K562 (cell line): ENCODE results near the gene PQBP1. TPM values are rescaled to one million over a fixed set of nuclear protein-coding genes. Genes with fewer than 3 reads are reported as not detected.
"Not testable (repeated sequence)": the region's sequence is repeated elsewhere in the genome, so short reads cannot be mapped to it uniquely, and the experiment has no call there.

Experiments
- ATAC-seq: fragments of 200-7000 bp; cut with Tn5 transposase; 3 replicates; pipeline ENCODE4 v1.9.1; 2020; ENCODE audit warnings: moderate library complexity
- BruUV-seq: library from RNA; stranded (reverse); fragments of 400-500 nt; replicated peaks from 2 replicates; lab custom pipeline; 2021; lab: Mats Ljungman, UMichigan
- CTCF ChIA-PET: fragments of 300-600 bp; formaldehyde crosslinking; extraction: SDS; loops from one replicate; lab custom pipeline; 2021; ENCODE audit warnings: low intra/inter-chr PET ratio; lab: Yijun Ruan, JAX
- POLR2A ChIA-PET: fragments of 300-600, 350-650 bp; sonication (Branson Sonifier 250); formaldehyde crosslinking; extraction: SDS; loops from one replicate; lab custom pipeline; 2021; ENCODE audit warnings: antibody characterized with exemption, inconsistent platforms; lab: Yijun Ruan, JAX
- DNase-seq, 4 experiments: peaks; one replicate each; pipeline versions ENCODE4 v3.0.0 to v3.0.0-alpha.2; 2011 to 2018; ENCODE audit warnings: low spot score in 3 of 4, mixed read lengths in 3 of 4; ENCODE audit errors: extremely low read depth in 1 of 4
- FAIRE-seq: peaks from 2 replicates; lab custom pipeline; 2011; peaks lifted over from hg19 to GRCh38; lab: Jason Lieb, UNC
- H2AFZ ChIP-seq: 2 replicates; pipeline ENCODE4 v1.6.0; 2011; ENCODE audit warnings: low read depth, low read length, control low read depth, inconsistent platforms
- H3K27ac ChIP-seq: fragments of 200-600 bp; 3 replicates; pipeline ENCODE4 v1.8.0; 2011; ENCODE audit warnings: low read depth, mild to moderate bottlenecking, control low read depth, inconsistent platforms, low read length, moderate library complexity, mixed read lengths; ENCODE audit errors: extremely low read depth
- H3K27me3 ChIP-seq, 2 experiments: fragments of 300-600 bp in 1 of 2; 2 replicates in 1 of 2; 3 replicates in 1 of 2; pipeline versions ENCODE4 v1.6.0 to v1.8.0; 2011; ENCODE audit warnings: inconsistent platforms in 2 of 2, low read length in 2 of 2, mild to moderate bottlenecking in 1 of 2, mixed read lengths in 1 of 2, moderate library complexity in 1 of 2; ENCODE audit not compliant: control insufficient read depth in 2 of 2, insufficient read depth in 2 of 2
- H3K36me3 ChIP-seq: fragments of 300-600 bp; 3 replicates; pipeline ENCODE4 v1.8.0; 2011; ENCODE audit warnings: mild to moderate bottlenecking, low read length, inconsistent platforms; ENCODE audit not compliant: control insufficient read depth, insufficient read depth
- H3K4me1 ChIP-seq, 2 experiments: fragments of 200-600 bp in 1 of 2; replicated peaks in 1 of 2; 2 replicates in 1 of 2; 3 replicates in 1 of 2; pipeline versions ENCODE4 v1.5.1 to v1.8.0; 2011; ENCODE audit warnings: inconsistent platforms in 2 of 2, low read length in 2 of 2, mild to moderate bottlenecking in 1 of 2, mixed read lengths in 1 of 2, moderate library complexity in 1 of 2; ENCODE audit not compliant: control insufficient read depth in 2 of 2, insufficient read depth in 2 of 2
- H3K4me2 ChIP-seq: 2 replicates; pipeline ENCODE4 v1.6.1; 2011; ENCODE audit warnings: low read length, control low read depth, inconsistent platforms, mixed read lengths; ENCODE audit not compliant: insufficient read depth
- H3K4me3 ChIP-seq: fragments of 200-600 bp; sonication (generic), shearing (Covaris generic); 2 replicates; pipeline ENCODE4 v1.5.1; 2016; ENCODE audit warnings: control low read depth, inconsistent platforms
- H3K79me2 ChIP-seq: fragments of 200-600 bp; 3 replicates; pipeline ENCODE4 v1.8.0; 2011; ENCODE audit warnings: low read length, inconsistent platforms; ENCODE audit not compliant: control insufficient read depth, insufficient read depth
- H3K9ac ChIP-seq, 2 experiments: 2 replicates each; pipeline versions ENCODE4 v1.6.0 to v1.6.1; 2011; ENCODE audit warnings: low read depth in 2 of 2, low read length in 2 of 2, control low read depth in 1 of 2, inconsistent platforms in 1 of 2, mild to moderate bottlenecking in 1 of 2, mixed read lengths in 1 of 2; ENCODE audit not compliant: insufficient read depth in 1 of 2
- H3K9me1 ChIP-seq: one replicate; pipeline ENCODE4 v1.6.0; 2011; ENCODE audit warnings: inconsistent platforms, mild to moderate bottlenecking, low read length, moderate library complexity; ENCODE audit not compliant: control insufficient read depth, insufficient read depth
- H3K9me3 ChIP-seq: replicated peaks from 2 replicates; pipeline ENCODE4 v1.5.1; 2011; ENCODE audit warnings: low read depth, low read length, inconsistent platforms; ENCODE audit not compliant: control insufficient read depth, insufficient read depth
- H4K20me1 ChIP-seq: replicated peaks from 2 replicates; pipeline ENCODE4 v1.6.1; 2011; ENCODE audit warnings: low read length, inconsistent platforms, mixed read lengths; ENCODE audit not compliant: control insufficient read depth, insufficient read depth
- MEIS2 ChIP-seq: fragments of 450-650 bp; IDR thresholded peaks from 2 replicates; pipeline ENCODE4 v1.6.1; 2014; ENCODE audit warnings: mild to moderate bottlenecking; ENCODE audit not compliant: partially characterized antibody
- PBX2 ChIP-seq, 2 experiments: IDR thresholded peaks in 1 of 2; conservative IDR thresholded peaks in 1 of 2; 2 replicates each; pipeline ENCODE4 v1.6.1; 2016; ENCODE audit warnings: low read depth in 2 of 2, mild to moderate bottlenecking in 1 of 2, missing compliant biosample characterization in 1 of 2, missing genetic modification characterization in 1 of 2, moderate library complexity in 1 of 2
- PKNOX1 ChIP-seq: fragments of 450-650 bp; IDR thresholded peaks from 2 replicates; pipeline ENCODE4 v1.6.1; 2016
- WGBS: fragments of 100-300 bp; shearing (Covaris generic); methylation state at CpG from one replicate; pipeline ENCODE4 v1.1.6; 2016; ENCODE audit warnings: low coverage, mixed read lengths; ENCODE audit not compliant: insufficient coverage; ENCODE audit errors: missing lambda C conversion rate; 5-methylcytosine and 5-hydroxymethylcytosine counted together
- in situ Hi-C: fragments of 300-500 bp; cut with MboI; formaldehyde crosslinking; loops from 4 replicates; pipeline ENCODE4 v1.15.0; 2018; ENCODE audit warnings: inconsistent platforms, mixed read lengths
- intact Hi-C: fragments of 100-400 bp; cut with micrococcal nuclease; formaldehyde crosslinking; loops from 2 replicates; pipeline ENCODE4 v1.14.2; 2022
- polyA plus RNA-seq, 8 experiments: library from polyadenylated mRNA; depleted of rRNA in 4 of 8; stranded (reverse) in 5 of 8; unstranded in 3 of 8; fragments of >200 nt; fragmentation: Nextera tagmentation in 2 of 8; fragmentation: Illumina TruSeq in 1 of 8; extraction: Ambion mirVana in 2 of 8; extraction: Trizol in 1 of 8; gene quantifications; 2 replicates each; pipeline versions ENCODE4 v1.2.1 to v1.2.3, GENCODE V29; 2011 to 2014; ENCODE audit warnings: inconsistent platforms in 1 of 8, missing spikeins in 1 of 8
- total RNA-seq, 7 experiments: library from RNA; depleted of rRNA in 6 of 7; stranded (reverse); fragments of >200 nt in 6 of 7; fragmentation: Illumina TruSeq in 2 of 7; extraction: Trizol in 2 of 7; gene quantifications; 2 replicates each; pipeline versions ENCODE4 v1.2.1 to v1.2.3, GENCODE V29; 2011 to 2021; ENCODE audit warnings: low replicate concordance in 1 of 7

The PQBP1 gene
- total and polyA plus RNA-seq, 9 of the 15 experiments (the other 6 are each of a cell fraction or from before 2014, with no cell fraction given) = 41.3 to 262 (median 112) TPM

DNA sequence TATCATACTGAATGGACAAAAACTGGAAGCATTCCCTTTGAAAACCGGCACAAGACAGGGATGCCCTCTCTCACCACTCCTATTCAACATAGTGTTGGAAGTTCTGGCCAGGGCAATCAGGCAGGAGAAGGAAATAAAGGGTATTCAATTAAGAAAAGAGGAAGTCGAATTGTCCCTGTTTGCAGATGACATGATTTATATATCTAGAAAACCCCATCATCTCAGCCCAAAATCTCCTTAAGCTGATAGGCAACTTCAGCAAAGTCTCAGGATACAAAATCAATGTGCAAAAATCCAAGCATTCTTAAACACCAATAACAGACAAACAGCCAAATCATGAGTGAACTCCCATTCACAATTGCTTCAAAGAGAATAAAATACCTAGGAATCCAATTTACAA is 25.7 kb upstream of the PQBP1 start:
- H3K4me1 ChIP-seq; in situ Hi-C loops; DNase-seq; H3K4me3 ChIP-seq; H3K9me3 ChIP-seq; FAIRE-seq; CTCF ChIA-PET; H3K9me1 ChIP-seq; H3K79me2 ChIP-seq; H3K4me2 ChIP-seq; H3K36me3 ChIP-seq; POLR2A ChIA-PET; ATAC-seq; H3K27me3 ChIP-seq; intact Hi-C loops; H2AFZ ChIP-seq; H4K20me1 ChIP-seq; BruUV-seq; H3K27ac ChIP-seq; H3K9ac ChIP-seq; TF ChIP-seq PBX2 (CRISPR knock-in tag; IDR thresholded peaks at IDR 0.05; ENCODE audit: low read depth): not testable (repeated sequence)
- TF ChIP-seq MEIS2 (peak; percentile 79), PKNOX1 (peak; percentile 54; the same call in 1 of the 2 replicates), PBX2 (tag; conservative IDR thresholded peaks at IDR 0.05; ENCODE audit: low read depth) (peak; percentile 60; the same call in 1 of the 2 replicates)
- 0% methylated on average over 1 of the region's 2 CpGs for WGBS

DNA sequence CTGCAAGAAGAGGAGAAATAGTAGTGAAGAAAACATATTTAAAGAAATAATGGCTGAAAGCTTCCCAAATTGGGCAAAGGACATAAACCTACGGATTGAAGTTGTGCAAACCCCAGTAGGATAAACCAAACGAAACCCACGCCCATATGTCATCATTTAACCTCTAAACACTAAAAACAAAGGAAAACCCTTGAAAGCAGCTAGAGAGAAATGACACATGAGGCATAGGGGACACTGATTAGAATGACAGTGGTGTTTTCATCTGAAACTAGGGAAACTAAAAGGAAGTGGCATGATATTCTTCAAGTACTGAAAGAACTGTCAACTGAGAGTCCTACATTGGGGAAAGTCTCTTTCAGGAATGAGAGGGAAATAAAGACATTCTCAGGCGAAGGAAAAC is 20.8 kb upstream of the PQBP1 start:
- BruUV-seq, intact Hi-C loops, H3K79me2 ChIP-seq, H3K4me3 ChIP-seq, in situ Hi-C loops, H3K27ac ChIP-seq, DNase-seq, H3K9me1 ChIP-seq, H3K9ac ChIP-seq, CTCF ChIA-PET, H3K4me2 ChIP-seq, H4K20me1 ChIP-seq, H3K36me3 ChIP-seq, H3K4me1 ChIP-seq, H3K27me3 ChIP-seq, POLR2A ChIA-PET, H3K9me3 ChIP-seq: not testable (repeated sequence)
- peak overlapping the region; percentile 45; the same call in 1 of the 2 replicates for H2AFZ ChIP-seq
- WGBS = 14% methylated on average over 4 of the region's 4 CpGs
- ATAC-seq (peak; percentile 55), FAIRE-seq (peak; percentile 81)
